ENCODE results near the gene CTBP2. TPM values are rescaled to one million over a fixed set of nuclear protein-coding genes. Genes with fewer than 3 reads are reported as not detected.

Gene CTBP2
- total RNA-seq, 4 donors from 2014 or later: 74.8 to 103 (median 79.2) TPM

- ATAC-seq: no peak
Observed at GRCh38 chr10:125035588-125036295, 124.6 kb downstream of the CTBP2 start.

GRCh38 chr10:125035136-125035535, 125.2 kb downstream of the CTBP2 start:
- Histone ChIP-seq H3K27ac (peak overlapping the region in 2 of 4 donors; percentile 15 to 18), H3K36me3 (peaks cover 0 to 24% of the 10 kb centered on the region in 2 donors), H3K27me3 (no peaks in the 10 kb centered on the region), H3K4me1 (peaks cover 0 to 84% (median 43%) of the 10 kb centered on the region in 3 donors), H3K4me3 (no peak overlapping the region), H3K9me3 (no peaks in the 10 kb centered on the region)
- no peak for ATAC-seq
- WGBS, 2 donors (ENCODE audit: low coverage in 1 of 2): 47 to 73% methylated on average over 3 to 11 of the region's 11 CpGs
- TF ChIP-seq POLR2A (IDR thresholded peaks at IDR 0.05) (no peak), POLR2AphosphoS5 (IDR thresholded peaks at IDR 0.05) (no peak), EP300 (IDR thresholded peaks at IDR 0.05) (no peak), CTCF (IDR thresholded peaks at IDR 0.05) (no peak)

More at GRCh38 chr10:125035588-125036295, 124.6 kb downstream of the CTBP2 start:
- WGBS, 2 donors (ENCODE audit: low coverage in 1 of 2): 48 to 60% methylated on average over 6 of the region's 7 CpGs
- H3K4me1 ChIP-seq: peaks cover 0 to 81% (median 43%) of the 10 kb centered on the region in 3 donors
- H3K9me3 ChIP-seq: no peaks in the 10 kb centered on the region
- H3K27ac ChIP-seq: peak overlapping the region in 2 of 4 donors; percentile 27 to 43
- no peak for TF ChIP-seq POLR2A (IDR thresholded peaks at IDR 0.05)
- H3K4me3 ChIP-seq: no peak overlapping the region
- H3K27me3 ChIP-seq: no peaks in the 10 kb centered on the region
- peaks cover 0 to 24% of the 10 kb centered on the region in 2 donors for H3K36me3 ChIP-seq

GRCh38 chr10:125034675-125035074, 125.7 kb downstream of the CTBP2 start:
- TF ChIP-seq POLR2A (IDR thresholded peaks at IDR 0.05): no peak
- TF ChIP-seq POLR2AphosphoS5 (IDR thresholded peaks at IDR 0.05): no peak
- no peak for TF ChIP-seq CTCF (IDR thresholded peaks at IDR 0.05)
- TF ChIP-seq EP300 (IDR thresholded peaks at IDR 0.05): no peak
- no peaks in the 10 kb centered on the region for H3K27me3 ChIP-seq
- ATAC-seq: no peak
- WGBS, 2 donors (ENCODE audit: low coverage in 1 of 2): 73 to 80% methylated on average over 2 to 3 of the region's 3 CpGs
- no peak overlapping the region for H3K4me3 ChIP-seq
- peak overlapping the region in 2 of 4 donors; percentile 15 to 18 for H3K27ac ChIP-seq
- peaks cover 0 to 24% of the 10 kb centered on the region in 2 donors for H3K36me3 ChIP-seq
- H3K4me1 ChIP-seq: peaks cover 0 to 84% (median 41%) of the 10 kb centered on the region in 3 donors
- no peaks in the 10 kb centered on the region for H3K9me3 ChIP-seq

- peak; percentile 53 for ATAC-seq
- H3K4me1 ChIP-seq: peaks cover 0 to 84% (median 31%) of the 10 kb centered on the region in 3 donors
- TF ChIP-seq POLR2A (IDR thresholded peaks at IDR 0.05) (no peak), EP300 (IDR thresholded peaks at IDR 0.05) (no peak), POLR2AphosphoS5 (IDR thresholded peaks at IDR 0.05) (no peak), CTCF (IDR thresholded peaks at IDR 0.05) (no peak)
- no peak overlapping the region for H3K4me3 ChIP-seq
- no peaks in the 10 kb centered on the region for H3K27me3 ChIP-seq
- no peak overlapping the region for H3K27ac ChIP-seq
- WGBS, 2 donors (ENCODE audit: low coverage in 1 of 2): 48 to 82% methylated on average over 8 to 11 of the region's 27 CpGs
- H3K9me3 ChIP-seq: no peaks in the 10 kb centered on the region
- peaks cover 0 to 24% of the 10 kb centered on the region in 2 donors for H3K36me3 ChIP-seq
Observed at GRCh38 chr10:125033146-125033924, 127.0 kb downstream of the CTBP2 start.

GRCh38 chr10:125032474-125033020, 127.8 kb downstream of the CTBP2 start:
- no peak overlapping the region for H3K27ac ChIP-seq
- no peak for ATAC-seq
- TF ChIP-seq POLR2AphosphoS5 (IDR thresholded peaks at IDR 0.05) (no peak), POLR2A (IDR thresholded peaks at IDR 0.05) (no peak), CTCF (IDR thresholded peaks at IDR 0.05) (no peak), EP300 (IDR thresholded peaks at IDR 0.05) (no peak)
- peaks cover 0 to 84% (median 28%) of the 10 kb centered on the region in 3 donors for H3K4me1 ChIP-seq
- no peak overlapping the region for H3K4me3 ChIP-seq
- 40 to 95% methylated on average over 2 to 3 of the region's 15 CpGs for WGBS, 2 donors (ENCODE audit: low coverage in 1 of 2)
- H3K36me3 ChIP-seq: peaks cover 0 to 16% of the 10 kb centered on the region in 2 donors
- H3K9me3 ChIP-seq: no peaks in the 10 kb centered on the region
- H3K27me3 ChIP-seq: no peaks in the 10 kb centered on the region

Data from gastroesophageal sphincter (tissue), 4 donors.